Prostate gland (tissue), 2 donors: ENCODE data around the gene CPXM2. TPM values are rescaled to one million over a fixed set of nuclear protein-coding genes. Genes with fewer than 3 reads are reported as not detected.

Source experiments
- DNase-seq: peaks from one replicate; pipeline ENCODE4 v3.0.0-alpha.2; 2019; ENCODE audit warnings: low spot score
- H3K27ac ChIP-seq, 2 donors: fragments of 200-600 bp; sonication (generic); 2 replicates each; pipeline ENCODE4 v1.5.1; 2017 to 2019
- H3K27me3 ChIP-seq: fragments of 200-600 bp; sonication (generic); replicated peaks from 2 replicates; pipeline ENCODE4 v1.5.1; 2019; ENCODE audit not compliant: insufficient read depth
- H3K36me3 ChIP-seq, 2 donors: fragments of 200-600 bp; sonication (generic); 1 replicate in 1 of 2; 2 replicates in 1 of 2; pipeline versions ENCODE4 v1.5.1 to v1.8.1; 2017 to 2019
- H3K4me1 ChIP-seq: fragments of 200-600 bp; sonication (generic); replicated peaks from 2 replicates; pipeline ENCODE4 v1.5.1; 2019
- H3K4me3 ChIP-seq, 2 donors: fragments of 200-600 bp; sonication (generic); 2 replicates each; pipeline ENCODE4 v1.5.1; 2017 to 2019
- H3K9me3 ChIP-seq: fragments of 200-600 bp; sonication (generic); 2 replicates; pipeline ENCODE4 v1.5.1; 2017
- CTCF ChIP-seq, 4 experiments: fragments of 200-600 bp in 2 of 4; fragments of 450-650 bp in 2 of 4; sonication (generic) in 2 of 4; IDR thresholded peaks; 1 replicate in 3 of 4; 2 replicates in 1 of 4; pipeline ENCODE4 v1.5.1; 2016 to 2019; ENCODE audit warnings: antibody characterized with exemption in 4 of 4, mild to moderate bottlenecking in 2 of 4, moderate library complexity in 2 of 4
- POLR2A ChIP-seq: fragments of 450-650 bp; IDR thresholded peaks from one replicate; pipeline ENCODE4 v1.6.1; 2016; ENCODE audit warnings: antibody characterized with exemption, mild to moderate bottlenecking
- POLR2AphosphoS5 ChIP-seq: sonication (generic); formaldehyde crosslinking; IDR thresholded peaks from one replicate; pipeline ENCODE4 v1.6.1; 2017; ENCODE audit warnings: antibody characterized with exemption
- WGBS: methylation state at CpG from one replicate; pipeline ENCODE4 v1.1.5; 2018; 5-methylcytosine and 5-hydroxymethylcytosine counted together
- intact Hi-C: fragments of 100-400 bp; cut with DNase I; formaldehyde crosslinking; loops from one replicate; pipeline ENCODE4 v1.14.2; 2022
- total RNA-seq, 2 donors: library from RNA; depleted of rRNA; stranded (reverse); fragments of >200 nt; gene quantifications; one replicate each; pipeline ENCODE4 v1.1.0, GENCODE V29; 2016

Gene CPXM2
- total RNA-seq, 2 donors from 2014 or later, result 5.4 to 27.4 TPM

DNA sequence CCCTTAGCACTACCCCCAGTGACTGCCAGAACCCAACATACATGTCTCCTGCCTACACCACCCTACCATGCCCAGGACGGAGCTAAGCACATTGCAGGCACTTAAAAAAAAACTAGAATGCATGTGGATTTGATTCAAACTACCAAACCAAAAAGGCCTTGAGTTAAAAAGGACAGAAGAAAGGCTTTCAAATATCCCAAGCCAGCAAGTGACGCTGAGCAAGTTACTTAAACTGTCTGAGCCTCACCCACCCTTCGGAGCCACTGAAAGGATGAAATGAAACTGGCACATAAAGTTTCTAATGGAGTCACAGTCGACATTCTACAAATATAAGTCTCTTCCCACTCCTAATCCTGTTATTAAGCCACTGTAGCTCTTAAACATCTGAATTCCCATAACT lies 1.8 kb downstream of the CPXM2 start:
- WGBS, result 58% methylated on average over 4 of the region's 4 CpGs
- DNase-seq, result no peak
- TF ChIP-seq POLR2A (no peak), CTCF (IDR thresholded peaks at IDR 0.05) (no peak), POLR2AphosphoS5 (no peak)

GRCh38 chr10:123888751-123889150 lies 2.9 kb downstream of the CPXM2 start:
- no peaks in the 10 kb centered on the region for H3K4me1 ChIP-seq
- intact Hi-C loops, result no loop called here
- DNase-seq, result no peak
- H3K9me3 ChIP-seq, result no peaks in the 10 kb centered on the region
- H3K36me3 ChIP-seq, result no peaks in the 10 kb centered on the region
- no peak overlapping the region for H3K4me3 ChIP-seq
- H3K27me3 ChIP-seq, result no peaks in the 10 kb centered on the region
- WGBS, result 73% methylated on average over 5 of the region's 5 CpGs
- no peak overlapping the region for H3K27ac ChIP-seq
- no peak for TF ChIP-seq POLR2A
- no peak for TF ChIP-seq CTCF (IDR thresholded peaks at IDR 0.05)
- TF ChIP-seq POLR2AphosphoS5, result no peak

More for the DNA sequence above, 1.8 kb downstream of the CPXM2 start:
- Histone ChIP-seq H3K27ac (no peak overlapping the region), H3K9me3 (no peaks in the 10 kb centered on the region), H3K4me3 (no peak overlapping the region), H3K36me3 (no peaks in the 10 kb centered on the region), H3K27me3 (no peaks in the 10 kb centered on the region), H3K4me1 (no peaks in the 10 kb centered on the region)
- intact Hi-C loops, result loop anchor here (5.0 kb wide), 1 partner anchor 72 kb away; no protein-coding TSS in a partner anchor

DNA sequence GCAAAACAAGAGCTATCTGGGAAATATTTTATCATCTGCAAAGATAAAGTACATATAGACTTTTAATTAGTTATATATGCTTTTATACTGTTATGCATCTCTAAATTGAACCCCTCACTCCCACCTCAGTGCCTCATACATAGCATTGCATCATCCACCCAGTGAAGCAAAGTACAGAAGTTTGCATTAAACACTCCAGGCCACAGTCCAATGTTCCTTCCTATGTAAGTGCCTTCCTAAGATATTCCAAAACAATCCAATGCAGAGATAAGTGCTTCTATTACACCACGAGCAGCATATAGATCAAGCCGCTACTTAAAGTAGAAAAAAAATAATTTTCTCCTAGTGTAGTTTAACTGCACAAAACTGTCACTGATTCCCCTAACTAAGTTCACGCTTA lies 3.4 kb downstream of the CPXM2 start:
- no peak for TF ChIP-seq POLR2AphosphoS5
- TF ChIP-seq CTCF (IDR thresholded peaks at IDR 0.05), result no peak
- no peak for TF ChIP-seq POLR2A
- H3K27ac ChIP-seq, result no peak overlapping the region
- H3K4me1 ChIP-seq, result no peaks in the 10 kb centered on the region
- intact Hi-C loops, result no loop called here
- no peaks in the 10 kb centered on the region for H3K9me3 ChIP-seq
- H3K27me3 ChIP-seq, result no peaks in the 10 kb centered on the region
- no peak for DNase-seq
- H3K4me3 ChIP-seq, result no peak overlapping the region
- H3K36me3 ChIP-seq, result no peaks in the 10 kb centered on the region
- 77% methylated on average over 3 of the region's 3 CpGs for WGBS

DNA sequence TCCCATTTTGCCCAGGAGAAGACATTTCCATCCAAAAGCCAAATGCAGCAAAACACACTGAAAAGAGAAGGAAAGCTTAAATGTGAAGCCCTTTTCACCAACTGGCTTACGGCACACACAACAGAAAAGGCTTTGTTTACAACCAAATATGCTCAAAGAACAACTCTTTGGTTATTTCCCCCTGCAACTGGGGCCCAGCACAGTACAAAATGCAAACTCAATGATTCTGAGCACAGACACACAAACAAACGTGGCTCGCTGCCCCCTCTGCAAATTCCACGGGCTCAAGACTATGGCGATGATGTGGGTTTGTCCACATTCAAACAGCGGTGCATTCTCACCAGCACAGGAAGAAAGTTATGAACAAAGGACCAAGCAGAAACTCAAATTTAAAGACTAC lies 5.3 kb downstream of the CPXM2 start:
- Histone ChIP-seq H3K4me3 (no peak overlapping the region), H3K36me3 (no peaks in the 10 kb centered on the region), H3K4me1 (no peaks in the 10 kb centered on the region), H3K9me3 (no peaks in the 10 kb centered on the region), H3K27me3 (no peaks in the 10 kb centered on the region), H3K27ac (no peak overlapping the region)
- intact Hi-C loops, result no loop called here
- no peak for TF ChIP-seq POLR2A
- no peak for TF ChIP-seq POLR2AphosphoS5
- no peak for TF ChIP-seq CTCF (IDR thresholded peaks at IDR 0.05)
- WGBS, result 90% methylated on average over 6 of the region's 6 CpGs
- DNase-seq, result no peak

DNA sequence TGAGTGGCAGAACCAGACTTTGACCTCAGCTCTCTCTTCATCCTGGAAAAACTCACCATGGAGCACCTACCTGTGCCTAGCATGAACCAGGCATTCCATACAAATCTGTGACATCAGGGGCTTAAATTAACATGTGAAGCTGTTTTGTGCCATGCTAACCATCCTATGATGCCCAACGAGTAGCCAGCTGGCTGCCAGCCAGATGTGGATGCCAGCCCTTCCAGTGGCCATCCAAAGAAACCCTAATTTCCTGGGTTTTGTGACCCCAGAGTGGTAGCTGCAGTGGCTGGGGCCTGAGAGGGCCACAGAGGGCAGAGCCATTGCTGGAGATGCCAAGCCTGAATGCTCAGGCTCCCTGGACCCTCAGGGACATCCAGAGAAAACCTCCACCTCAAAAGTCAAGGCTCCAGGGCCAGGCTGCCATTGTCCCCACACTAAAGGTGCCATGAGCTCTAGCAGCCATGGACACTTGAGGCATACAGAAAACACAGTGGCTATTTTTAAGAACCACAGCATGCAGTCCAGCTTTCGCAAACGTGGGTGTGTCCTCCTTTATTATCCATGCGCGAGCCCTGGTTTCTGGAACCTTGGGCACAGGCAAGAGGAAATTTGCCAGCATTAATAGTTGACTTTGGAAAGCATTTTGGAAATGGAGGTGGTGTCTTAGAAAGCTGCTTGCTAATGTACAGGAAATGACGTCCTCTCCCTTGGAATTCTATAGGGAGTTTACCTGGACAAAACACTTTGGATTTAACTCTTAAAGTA lies 6.0 kb downstream of the CPXM2 start:
- Histone ChIP-seq H3K4me1 (no peaks in the 10 kb centered on the region), H3K36me3 (no peaks in the 10 kb centered on the region), H3K4me3 (no peak overlapping the region), H3K27ac (no peak overlapping the region), H3K27me3 (no peaks in the 10 kb centered on the region), H3K9me3 (no peaks in the 10 kb centered on the region)
- TF ChIP-seq CTCF (IDR thresholded peaks at IDR 0.05) (no peak), POLR2AphosphoS5 (peak; percentile 13)
- intact Hi-C loops, result no loop called here
- DNase-seq, result no peak
- WGBS, result 39% methylated on average over 6 of the region's 6 CpGs
